HPDE6-E6E7 (cell line): ENCODE results near the gene CCNY.
"Not testable (repeated sequence)": the region's sequence is repeated elsewhere in the genome, so short reads cannot be mapped to it uniquely, and the experiment has no call there.

Experiments used
- DNase-seq: peaks from one replicate; pipeline ENCODE4 v3.0.0; 2011; ENCODE audit warnings: missing footprints; ENCODE audit errors: extremely low spot score

CCNY gene

GRCh38 chr10:35354257-35354656, 17.9 kb downstream of the CCNY start:
- not testable (repeated sequence) for DNase-seq

- DNase-seq: no peak
Observed at GRCh38 chr10:35355971-35356724, 19.8 kb downstream of the CCNY start.

- no peak for DNase-seq
Observed at GRCh38 chr10:35356725-35357092, 20.4 kb downstream of the CCNY start.

- DNase-seq: no peak
Observed at GRCh38 chr10:35359056-35359455, 22.7 kb downstream of the CCNY start.

- DNase-seq: no peak
Observed at GRCh38 chr10:35359873-35360272, 23.6 kb downstream of the CCNY start.

- DNase-seq: no peak
Observed at GRCh38 chr10:35362701-35363350, 26.5 kb downstream of the CCNY start.

GRCh38 chr10:35363587-35363986, 27.3 kb downstream of the CCNY start:
- no peak for DNase-seq

GRCh38 chr10:35364808-35365207, 28.5 kb downstream of the CCNY start:
- DNase-seq: no peak

- no peak for DNase-seq
Observed at GRCh38 chr10:35365994-35366393, 29.7 kb downstream of the CCNY start.

- DNase-seq: no peak
Observed at GRCh38 chr10:35367107-35367859, 31.0 kb downstream of the CCNY start.

GRCh38 chr10:35367982-35368381, 31.7 kb downstream of the CCNY start:
- no peak for DNase-seq

- no peak for DNase-seq
Observed at GRCh38 chr10:35368485-35369048, 32.3 kb downstream of the CCNY start.

- no peak for DNase-seq
Observed at GRCh38 chr10:35369049-35369611, 32.8 kb downstream of the CCNY start.

- no peak for DNase-seq
Observed at GRCh38 chr10:35371731-35372130, 35.4 kb downstream of the CCNY start.

- DNase-seq: peak; percentile 47
Observed at GRCh38 chr10:35372329-35372728, 36.0 kb downstream of the CCNY start.

GRCh38 chr10:35375091-35375765, 38.9 kb downstream of the CCNY start:
- no peak for DNase-seq

- no peak for DNase-seq
Observed at GRCh38 chr10:35377050-35377728, 40.9 kb downstream of the CCNY start.

- DNase-seq: no peak
Observed at GRCh38 chr10:35378541-35379210, 42.4 kb downstream of the CCNY start.

GRCh38 chr10:35379226-35380137, 43.2 kb downstream of the CCNY start:
- DNase-seq: no peak
